T-helper 1 cell treated with Interleukin-12 subunit alpha and Interleukin-12 subunit beta and Interleukin-4 antibody, amounts not matched to agents 30 ng/mL and 1 ng/mL, for 36 hours (primary cell): ENCODE results near the gene HDGFL3. TPM values are rescaled to one million over a fixed set of nuclear protein-coding genes. Genes with fewer than 3 reads are reported as not detected.
"Not testable (repeated sequence)": the region's sequence is repeated elsewhere in the genome, so short reads cannot be mapped to it uniquely, and the experiment has no call there.

Experiments used
- intact Hi-C: fragments of 100-400 bp; cut with micrococcal nuclease; formaldehyde crosslinking; loops from one replicate; pipeline ENCODE4 v1.15.1; 2024
- total RNA-seq: library from RNA; stranded (reverse); gene quantifications from 2 replicates; pipeline ENCODE4 v1.2.3, GENCODE V29; 2022

The HDGFL3 gene
- total RNA-seq, 1 donor from 2014 or later, result 82.3 TPM

DNA sequence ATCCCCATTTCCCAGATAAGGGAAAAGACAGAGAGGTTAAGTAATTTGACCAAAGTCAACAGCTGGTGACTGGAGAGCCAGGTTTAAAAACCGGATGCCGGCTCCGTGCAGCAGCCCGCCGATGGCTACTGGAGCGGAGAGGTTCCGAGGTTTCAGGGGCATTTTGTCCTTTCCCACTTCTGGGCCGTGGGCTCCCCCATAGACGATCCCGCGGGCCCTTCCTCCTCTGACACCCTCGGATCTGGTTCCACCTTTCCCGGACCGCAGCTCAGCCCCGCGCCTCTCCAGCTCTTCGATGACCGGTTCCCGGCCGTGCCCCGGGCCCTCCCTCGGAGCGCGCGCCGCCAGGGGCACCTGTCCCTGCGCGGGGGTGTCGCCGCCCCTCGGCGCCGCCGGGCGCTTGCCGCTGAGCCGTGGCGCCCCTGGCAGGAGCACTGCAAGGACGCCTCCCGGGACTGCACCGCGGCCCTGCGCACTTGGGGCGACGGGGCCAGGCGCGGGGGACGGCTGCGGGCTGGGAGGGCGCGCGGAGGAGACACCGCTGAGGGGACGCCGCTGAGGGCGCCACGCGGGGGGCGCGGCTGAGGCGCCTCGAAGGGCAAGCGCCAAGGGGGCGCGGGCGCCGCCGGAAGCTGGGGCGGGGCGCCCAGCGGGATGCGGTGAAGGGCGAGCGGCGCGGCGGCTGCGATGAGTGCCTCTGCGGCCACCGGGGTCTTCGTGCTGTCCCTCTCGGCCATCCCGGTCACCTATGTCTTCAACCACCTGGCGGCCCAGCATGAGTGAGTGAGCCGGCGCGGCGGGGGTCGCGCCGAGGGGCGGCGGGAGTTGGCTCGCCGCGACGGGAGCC is 100.4 kb downstream of the HDGFL3 start, which contains the start of gene TM6SF1:
Gene TM6SF1 (plus strand): TSS at position 652 of the 847 bp plus-strand sequence. CDS start 36 bp downstream, at position 688.
- intact Hi-C loops, result no loop called here

DNA sequence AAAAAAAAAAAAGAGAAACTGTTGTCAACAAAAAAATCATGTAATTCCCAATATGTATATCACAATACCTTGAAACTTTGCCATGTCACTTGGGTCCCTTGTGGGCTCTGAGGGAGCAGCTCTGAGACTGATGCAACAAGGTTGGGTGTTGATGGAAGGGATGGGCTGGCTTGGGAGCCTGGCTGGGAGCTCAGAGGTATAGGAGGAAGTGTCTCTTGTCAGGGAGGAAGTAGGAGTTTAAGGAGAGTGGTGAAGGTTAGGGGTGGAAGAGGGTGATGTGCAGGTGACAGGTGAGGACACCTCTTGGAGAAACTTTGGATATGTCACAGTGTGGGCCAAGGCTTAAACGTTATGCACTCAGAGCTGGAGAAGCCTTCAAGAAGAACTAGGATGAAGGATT is 102.2 kb downstream of the HDGFL3 start:
- intact Hi-C loops, result no loop called here

- intact Hi-C loops, result no loop called here
These were observed 103.5 kb downstream of the HDGFL3 start for GRCh38 chr15:83104141-83104540.

DNA sequence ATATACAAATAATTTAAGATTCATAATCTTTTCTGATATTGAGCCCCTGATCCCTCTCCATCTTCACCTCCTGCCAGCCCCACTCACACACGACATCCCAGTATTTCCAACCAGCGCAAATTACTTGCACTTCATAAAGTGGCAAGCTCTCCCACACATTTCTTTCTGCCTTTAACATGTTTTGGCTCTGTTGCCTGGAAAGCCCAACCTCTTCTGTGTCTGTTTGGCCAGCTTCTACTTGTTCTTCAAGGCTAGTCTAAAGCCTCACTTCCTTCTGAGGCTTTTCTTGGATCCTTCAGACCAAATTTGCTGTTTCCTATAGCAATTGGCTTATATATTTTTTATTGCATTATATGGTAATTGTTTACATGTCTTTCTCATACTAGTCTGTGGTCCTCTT is 105.3 kb downstream of the HDGFL3 start:
- intact Hi-C loops, result no loop called here

GRCh38 chr15:83100097-83100646 is 107.5 kb downstream of the HDGFL3 start:
- intact Hi-C loops, result no loop called here

DNA sequence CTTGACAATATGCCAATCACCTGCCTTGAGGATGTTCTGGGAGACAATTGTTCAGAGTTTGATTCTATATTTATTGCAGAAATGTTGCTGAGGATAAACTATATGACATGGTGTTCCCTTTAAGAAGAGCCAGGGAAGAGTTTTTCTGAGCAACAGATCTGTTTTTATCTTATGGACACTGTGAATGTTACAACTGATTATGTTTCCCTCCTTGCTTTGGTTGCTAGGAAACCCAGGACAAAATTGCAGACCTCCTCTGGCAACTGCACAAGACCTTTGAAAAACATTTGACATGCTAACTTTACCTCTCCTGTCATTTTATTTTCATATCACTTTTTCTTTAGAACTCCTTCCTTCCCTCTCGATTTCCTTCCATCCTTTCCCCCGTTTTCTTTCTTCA is 108.3 kb downstream of the HDGFL3 start:
- intact Hi-C loops, result no loop called here

DNA sequence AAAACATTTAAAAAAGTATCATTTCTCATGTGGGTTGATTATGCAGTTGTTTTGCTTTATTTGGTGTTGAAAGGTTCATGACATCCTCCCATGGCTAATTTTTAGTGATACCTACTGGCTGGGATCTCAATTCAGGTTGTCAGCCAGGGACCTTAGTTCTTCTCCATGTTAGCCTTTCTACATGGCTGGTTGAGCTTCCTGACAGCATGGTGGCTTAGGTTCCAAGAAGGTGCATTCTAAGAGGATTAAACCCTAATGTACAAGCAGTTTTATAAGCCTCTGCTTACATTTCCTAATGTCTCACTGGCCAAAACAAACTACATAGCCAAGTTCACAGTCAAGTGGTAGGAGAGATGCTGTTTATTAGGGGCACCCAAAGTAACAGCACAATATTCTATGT is 109.5 kb downstream of the HDGFL3 start:
- intact Hi-C loops, result no loop called here

- intact Hi-C loops, result no loop called here
These were observed 113.0 kb downstream of the HDGFL3 start for GRCh38 chr15:83094583-83094982.

GRCh38 chr15:83092309-83092976 is 115.2 kb downstream of the HDGFL3 start:
- intact Hi-C loops, result no loop called here

- intact Hi-C loops, result not testable (repeated sequence)
These were observed 115.7 kb downstream of the HDGFL3 start for GRCh38 chr15:83091965-83092308.

DNA sequence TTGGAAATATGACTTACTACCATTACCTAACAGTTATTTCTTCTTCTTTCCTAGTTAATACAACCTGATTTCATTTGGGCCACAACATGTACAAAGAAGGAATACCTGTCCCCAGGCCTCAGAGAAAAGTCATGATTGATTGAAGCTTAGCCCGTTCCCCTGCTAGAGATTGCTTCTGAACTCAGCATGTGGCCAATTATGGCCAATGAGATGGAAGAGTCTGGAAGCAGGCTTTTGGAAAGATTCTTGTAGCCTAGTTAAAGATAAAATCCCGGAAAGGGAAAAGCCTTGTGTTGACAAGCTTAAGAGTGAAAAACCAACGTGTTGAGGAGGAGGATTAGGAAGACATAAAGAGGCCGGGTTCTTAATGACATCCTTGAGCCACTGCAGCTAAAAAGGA is 117.2 kb downstream of the HDGFL3 start:
- intact Hi-C loops, result no loop called here

DNA sequence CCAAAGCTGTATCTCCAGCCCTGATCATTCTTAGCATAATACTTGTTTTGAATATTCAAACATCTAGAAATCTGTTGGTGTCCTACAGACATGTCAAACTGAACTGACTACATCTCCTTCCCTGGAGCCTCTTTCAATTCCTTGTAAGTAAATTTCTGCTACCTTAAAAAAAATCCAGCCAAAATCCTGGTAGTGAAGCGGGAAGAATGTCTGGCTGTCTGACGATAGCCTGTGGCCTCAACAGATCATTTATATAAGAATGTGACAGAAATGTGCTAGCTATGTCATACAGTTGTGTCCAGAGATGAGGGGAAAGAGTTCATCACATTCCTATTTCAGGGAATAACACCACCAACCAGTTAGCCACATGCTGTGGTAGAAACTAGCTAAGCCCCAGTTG is 118.7 kb downstream of the HDGFL3 start:
- intact Hi-C loops, result no loop called here

DNA sequence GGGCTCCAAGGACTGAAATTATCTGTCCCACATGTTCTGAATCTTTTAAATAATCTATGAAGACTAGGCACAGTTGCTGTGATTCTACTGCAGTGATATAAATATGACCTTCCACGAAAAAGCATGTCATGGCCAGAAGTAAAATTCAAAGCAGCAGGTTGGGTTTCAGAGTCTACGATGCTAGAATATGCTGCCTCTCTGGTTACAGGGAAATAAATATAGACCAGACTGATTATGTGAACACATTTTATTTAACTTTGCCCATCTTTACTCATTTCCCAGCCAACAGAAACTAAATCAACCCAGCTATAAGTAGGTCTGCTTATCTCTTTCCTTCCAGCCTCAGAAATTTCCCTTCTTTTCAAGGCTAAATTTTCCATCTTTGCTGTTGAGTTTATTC is 120.0 kb downstream of the HDGFL3 start:
- intact Hi-C loops, result no loop called here

DNA sequence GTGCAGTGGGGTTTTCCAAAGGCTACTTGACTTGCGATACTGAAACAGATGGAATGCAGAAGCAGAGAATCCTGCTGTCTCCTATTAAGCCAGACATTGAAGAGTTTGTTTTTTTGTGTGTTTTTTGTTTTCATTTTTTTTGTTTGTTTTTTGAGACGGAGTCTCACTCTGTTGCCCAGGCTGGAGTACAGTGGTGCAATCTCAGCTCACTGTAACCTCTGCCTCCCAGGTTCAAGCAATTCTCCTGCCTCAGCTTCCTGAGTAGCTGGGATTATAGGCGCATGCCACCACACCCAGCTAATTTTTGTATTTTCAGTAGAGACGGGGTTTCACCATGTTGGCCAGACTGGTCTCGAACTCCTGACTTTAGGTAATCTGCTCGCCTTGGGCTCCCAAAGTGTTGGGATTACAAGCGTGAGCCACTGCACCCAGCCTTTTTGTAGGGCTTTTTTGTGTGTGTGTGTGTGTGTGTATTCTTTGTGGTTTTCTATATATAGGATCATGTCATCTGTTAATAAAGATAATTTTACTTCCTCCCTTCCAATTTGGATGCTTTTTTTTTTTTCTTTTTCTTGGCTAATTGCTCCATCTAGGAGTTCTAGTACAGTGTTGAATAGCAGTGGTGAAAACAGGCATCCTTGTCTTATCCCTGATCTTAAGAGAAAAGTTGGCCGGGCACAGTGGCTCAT is 121.6 kb downstream of the HDGFL3 start:
- intact Hi-C loops, result not testable (repeated sequence)

DNA sequence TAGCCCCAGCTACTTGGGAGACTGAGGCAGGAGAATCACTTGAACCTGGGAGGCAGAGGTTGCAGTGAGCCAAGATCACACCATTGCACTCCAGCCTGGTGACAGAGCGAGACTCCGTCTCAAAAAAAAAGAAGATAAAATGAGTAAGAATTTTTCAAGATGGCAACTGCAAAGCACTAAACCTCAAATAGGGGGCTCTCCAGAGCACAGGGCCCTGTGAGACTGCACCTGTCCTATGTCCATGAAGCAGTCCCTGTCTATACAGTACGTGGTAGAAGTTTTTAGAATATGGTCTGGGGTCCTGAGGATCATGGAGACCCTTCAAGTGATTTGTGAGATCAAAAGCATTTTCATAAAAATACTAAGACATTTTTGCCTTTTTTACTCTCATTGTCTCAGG is 122.2 kb downstream of the HDGFL3 start:
- intact Hi-C loops, result not testable (repeated sequence)

DNA sequence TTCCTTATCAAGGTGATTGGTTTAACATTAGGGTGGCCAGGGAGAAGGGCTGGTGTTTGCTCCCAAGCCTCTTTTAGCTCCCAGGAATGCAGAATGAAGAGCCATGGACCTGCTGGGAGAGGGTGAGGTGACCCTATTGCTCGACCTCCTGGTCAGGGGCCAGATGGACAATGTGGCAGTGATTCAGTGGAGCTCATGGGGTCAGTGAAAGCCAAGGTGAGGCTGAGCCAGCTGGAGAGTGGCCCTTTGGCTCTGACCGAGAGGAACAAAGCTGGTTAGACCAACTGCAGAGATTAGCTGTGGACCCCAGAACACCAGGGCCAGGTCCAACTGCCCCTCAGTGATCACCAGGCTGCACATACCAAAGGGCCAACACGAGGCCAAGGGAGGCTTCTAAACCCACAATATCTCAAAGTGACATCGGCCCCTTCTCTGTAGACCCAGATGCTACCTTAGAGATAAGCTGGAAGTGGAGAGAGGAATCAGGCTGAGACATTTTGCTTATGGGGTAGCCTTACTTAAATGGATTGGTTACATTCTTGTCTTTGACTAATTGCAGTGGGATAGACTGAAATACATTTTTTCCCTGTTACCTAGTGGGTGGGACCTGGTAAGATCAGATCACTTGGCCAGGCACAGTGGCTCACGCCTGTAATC is 124.8 kb downstream of the HDGFL3 start:
- intact Hi-C loops, result no loop called here

GRCh38 chr15:83081256-83082014 is 126.2 kb downstream of the HDGFL3 start:
- intact Hi-C loops, result no loop called here

DNA sequence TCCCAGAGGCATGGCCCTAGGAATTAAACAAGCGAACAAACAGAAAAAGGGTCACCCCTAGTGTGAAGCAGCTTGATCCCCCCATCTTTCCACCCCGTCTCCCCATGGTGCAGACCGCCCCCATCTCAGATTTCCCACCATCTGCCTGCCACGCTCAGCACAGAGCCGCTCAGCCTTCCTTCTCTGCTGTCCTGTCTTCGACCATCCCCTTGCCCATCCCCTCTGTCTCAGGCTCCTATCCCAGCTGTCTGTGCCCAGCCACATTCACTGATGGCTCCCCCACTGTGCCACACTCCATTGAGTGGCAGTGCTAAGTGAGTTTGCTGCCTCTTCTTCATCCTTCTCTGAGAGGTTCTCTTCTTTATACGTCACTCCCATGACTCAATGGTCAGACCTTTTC is 128.9 kb downstream of the HDGFL3 start:
- intact Hi-C loops, result no loop called here
